Activated CD4-positive, alpha-beta T cell treated with anti-CD3 and anti-CD28 coated beads for 36 hours (primary cell): ENCODE measurements around the gene MXRA7. TPM values are rescaled to one million over a fixed set of nuclear protein-coding genes. Genes with fewer than 3 reads are reported as not detected.
"Not testable (repeated sequence)": the region's sequence is repeated elsewhere in the genome, so short reads cannot be mapped to it uniquely, and the experiment has no call there.

Experiments
- ATAC-seq: fragments of 200-7000 bp; cut with Tn5 transposase; one replicate; pipeline ENCODE4 v1.10.0; 2021; ENCODE audit warnings: mild to moderate bottlenecking, moderate library complexity
- CTCF ChIA-PET: fragments of 350-600 bp; sonication (Branson Sonifier 250); formaldehyde crosslinking; loops from one replicate; lab custom pipeline; 2021; ENCODE audit warnings: antibody characterized with exemption; lab: Charles Lee
- POLR2A ChIA-PET: fragments of 350-600 bp; sonication (Branson Sonifier 250); formaldehyde crosslinking; loops from one replicate; lab custom pipeline; 2021; ENCODE audit warnings: antibody characterized with exemption, inconsistent platforms; lab: Charles Lee
- DNase-seq: peaks from one replicate; pipeline ENCODE4 v3.0.0-alpha.2; 2020
- H3K27ac Mint-ChIP-seq: one replicate; pipeline ENCODE4 v1.8.0; 2021; ENCODE audit warnings: mixed read lengths
- H3K27me3 Mint-ChIP-seq: one replicate; pipeline ENCODE4 v1.8.0; 2021; ENCODE audit warnings: mixed read lengths
- H3K36me3 Mint-ChIP-seq: one replicate; pipeline ENCODE4 v1.8.0; 2021; ENCODE audit warnings: low read depth, mixed read lengths
- H3K4me1 Mint-ChIP-seq: one replicate; pipeline ENCODE4 v1.8.0; 2021; ENCODE audit warnings: mixed read lengths
- H3K4me3 Mint-ChIP-seq: one replicate; pipeline ENCODE4 v1.8.0; 2021; ENCODE audit warnings: mild to moderate bottlenecking, moderate library complexity, mixed read lengths
- H3K9me3 Mint-ChIP-seq: one replicate; pipeline ENCODE4 v1.8.0; 2021; ENCODE audit warnings: low read depth, mixed read lengths
- intact Hi-C, 2 experiments: fragments of 100-400 bp; cut with DNase I in 1 of 2; cut with micrococcal nuclease in 1 of 2; formaldehyde crosslinking; loops; one replicate each; pipeline versions ENCODE4 v1.14.2 to v1.15.1; 2022 to 2024; cut with DNase I, micrococcal nuclease
- total RNA-seq, 2 experiments: library from RNA; stranded (reverse); gene quantifications; one replicate each; pipeline ENCODE4 v1.2.3, GENCODE V29; 2021

MXRA7 gene
- total RNA-seq, 2 experiments from 2014 or later = 18.4 to 20.2 TPM

DNA sequence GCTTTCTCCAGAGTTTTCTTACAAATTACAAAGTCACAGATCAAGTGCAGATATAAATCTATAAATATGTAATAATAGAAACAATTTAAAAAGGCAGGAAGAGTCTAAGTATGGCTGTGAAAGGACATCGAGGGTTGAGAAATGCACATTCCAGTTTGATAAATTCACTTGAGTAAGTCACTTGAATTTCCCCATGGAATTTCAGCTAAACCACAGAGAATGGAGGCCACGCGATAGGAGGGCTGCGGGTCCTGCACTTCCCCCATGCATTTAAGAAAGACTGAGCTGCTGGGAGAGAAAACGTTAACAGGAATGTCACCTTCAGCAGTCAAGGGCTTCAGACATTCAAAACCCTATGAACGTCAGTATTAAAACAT lies 6.1 kb upstream of the MXRA7 start:
- H3K4me3 Mint-ChIP-seq = no peak overlapping the region
- intact Hi-C loops = loop anchor here (1.0 to 10.0 kb wide), 3 partner anchors 9 to 192 kb away; partner anchors contain the start of genes JMJD6 (in 2 of the 2) and METTL23 (in 2 of the 2)

DNA sequence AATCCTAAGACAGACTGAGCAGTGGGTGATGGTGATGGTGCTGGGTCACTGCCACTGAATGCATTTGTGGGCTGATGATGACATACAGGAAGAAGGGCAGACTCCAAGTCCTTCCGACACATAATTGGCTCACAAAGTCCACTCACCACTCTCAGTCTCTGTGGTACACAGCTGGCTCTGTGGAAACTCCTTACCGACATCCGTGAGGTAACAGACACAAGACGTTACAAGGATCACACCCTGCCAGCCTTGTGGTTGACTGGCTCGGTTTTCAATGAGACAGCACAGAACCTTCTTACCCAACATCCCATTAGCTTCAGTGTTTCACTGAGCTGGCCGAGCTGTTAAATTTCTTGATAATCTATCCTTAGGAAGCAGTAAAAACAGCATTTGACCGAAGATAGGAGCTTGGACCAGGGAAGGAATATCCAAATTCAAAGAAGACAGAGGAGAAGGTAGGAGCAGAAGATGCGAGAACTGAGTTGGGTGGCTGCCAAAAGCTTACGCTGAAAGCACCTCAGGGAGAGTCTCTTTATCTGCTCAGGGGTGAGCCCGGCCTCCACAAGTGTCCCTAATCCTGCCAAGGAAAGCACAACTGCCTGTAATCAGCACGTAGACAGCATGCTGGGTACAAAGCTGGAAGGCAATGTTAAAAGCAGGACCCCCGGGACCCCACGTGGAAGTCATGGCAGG lies 5.5 kb upstream of the MXRA7 start:
- peaks cover 59% of the 10 kb centered on the region for H3K36me3 Mint-ChIP-seq
- H3K4me1 Mint-ChIP-seq = peaks cover 40% of the 10 kb centered on the region
- intact Hi-C loops = loop anchor here (1.0 to 10.0 kb wide), 3 partner anchors 10 to 191 kb away; partner anchors contain the start of genes JMJD6 (in 2 of the 2) and METTL23 (in 2 of the 2)
- peak overlapping the region; percentile 9 for H3K4me3 Mint-ChIP-seq
- peak; percentile 76 for DNase-seq
- H3K27ac Mint-ChIP-seq = peak overlapping the region; percentile 81
- POLR2A ChIA-PET = interaction anchor here (0.6 to 1.3 kb wide), 2 partner anchors 10 to 37 kb away, joined by 4 to 6 read pairs; partner anchors contain the start of genes JMJD6 and METTL23
- CTCF ChIA-PET = interaction anchor here (0.7 to 1.8 kb wide), 7 partner anchors 10 to 269 kb away, joined by 3 to 7 read pairs (median 4); partner anchors contain the start of genes JMJD6 and METTL23
- H3K27me3 Mint-ChIP-seq = no peaks in the 10 kb centered on the region
- peak; percentile 84 for ATAC-seq
- H3K9me3 Mint-ChIP-seq = no peaks in the 10 kb centered on the region

More for the DNA sequence above, 6.1 kb upstream of the MXRA7 start:
- DNase-seq = no peak
- POLR2A ChIA-PET = interaction anchor here (0.6 to 1.3 kb wide), 3 partner anchors 9 to 193 kb away, joined by 3 to 6 read pairs (median 3); partner anchors contain the start of genes JMJD6 and METTL23
- no peak for ATAC-seq
- CTCF ChIA-PET = interaction anchor here (0.9 to 1.8 kb wide), 7 partner anchors 10 to 194 kb away, joined by 3 to 7 read pairs (median 4); partner anchors contain the start of genes JMJD6 and METTL23
- H3K36me3 Mint-ChIP-seq = peaks cover 64% of the 10 kb centered on the region
- peak overlapping the region; percentile 81 for H3K27ac Mint-ChIP-seq
- no peaks in the 10 kb centered on the region for H3K9me3 Mint-ChIP-seq
- peaks cover 42% of the 10 kb centered on the region for H3K4me1 Mint-ChIP-seq
- no peaks in the 10 kb centered on the region for H3K27me3 Mint-ChIP-seq

DNA sequence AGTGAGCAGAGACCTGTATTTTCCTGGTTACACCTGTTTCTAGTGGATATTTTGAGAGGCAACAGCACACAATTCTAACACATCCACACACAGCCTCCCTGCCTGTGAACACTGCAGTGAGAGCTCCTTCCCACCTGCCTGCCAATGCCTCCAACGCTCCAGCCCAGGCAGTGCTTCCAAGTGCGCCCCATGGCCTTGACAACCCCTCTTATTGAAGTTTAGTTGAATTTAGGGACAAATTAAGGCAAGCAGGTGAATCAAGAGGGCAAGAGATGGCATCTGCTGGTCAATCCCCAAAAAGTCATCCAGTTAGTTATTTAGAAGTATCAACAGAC lies 4.7 kb upstream of the MXRA7 start:
- H3K27me3 Mint-ChIP-seq = no peaks in the 10 kb centered on the region
- peaks cover 39% of the 10 kb centered on the region for H3K4me1 Mint-ChIP-seq
- DNase-seq = no peak
- no peak for ATAC-seq
- H3K4me3 Mint-ChIP-seq = no peak overlapping the region
- peak overlapping the region; percentile 81 for H3K27ac Mint-ChIP-seq
- no peaks in the 10 kb centered on the region for H3K9me3 Mint-ChIP-seq
- CTCF ChIA-PET = interaction anchor here (1.0 to 4.8 kb wide), 5 partner anchors 9 to 192 kb away, joined by 3 to 22 read pairs (median 6); partner anchors contain the start of genes JMJD6 and METTL23
- POLR2A ChIA-PET = interaction anchor here (1.3 kb wide), 1 partner anchor 11 kb away, joined by 6 read pairs; the partner anchor contains the start of genes JMJD6 and METTL23
- peaks cover 51% of the 10 kb centered on the region for H3K36me3 Mint-ChIP-seq
- intact Hi-C loops = loop anchor here (2.0 to 10.0 kb wide), 2 partner anchors 191 to 193 kb away; no protein-coding TSS in a partner anchor

DNA sequence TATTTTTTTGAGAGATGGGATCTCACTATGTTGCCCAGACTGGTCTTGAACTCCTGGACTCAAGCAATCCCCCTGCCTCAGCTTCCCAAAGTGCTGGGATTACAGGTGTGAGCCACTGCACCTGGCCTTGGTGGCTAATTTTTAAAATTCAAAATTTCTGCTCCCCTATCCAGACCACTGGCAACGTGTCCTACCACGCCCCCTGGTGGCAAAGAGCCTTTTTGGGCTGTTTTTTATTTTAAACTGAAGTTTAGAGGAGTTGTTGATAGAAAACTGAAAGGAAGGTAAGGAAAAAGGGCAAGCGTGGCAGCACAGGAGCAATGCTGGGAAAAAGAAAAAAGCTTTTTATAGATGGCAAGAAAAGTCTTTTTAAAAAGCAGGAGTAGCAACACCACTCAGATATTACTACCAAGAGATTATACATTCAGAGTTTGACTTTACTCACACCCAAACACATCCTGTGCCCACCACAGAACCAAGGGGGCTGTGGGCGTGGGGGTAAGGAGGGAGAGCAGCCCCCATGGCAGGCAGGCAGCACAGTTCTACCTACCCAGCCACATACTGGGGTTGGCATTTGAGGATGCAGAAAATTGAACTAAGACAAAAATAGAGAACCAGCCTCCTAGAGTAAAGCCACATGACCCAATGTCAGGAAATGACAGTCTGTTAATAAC lies 4.2 kb upstream of the MXRA7 start:
- POLR2A ChIA-PET = no interaction called here
- H3K4me3 Mint-ChIP-seq = no peak overlapping the region
- H3K9me3 Mint-ChIP-seq = no peaks in the 10 kb centered on the region
- H3K4me1 Mint-ChIP-seq = peaks cover 38% of the 10 kb centered on the region
- peak overlapping the region; percentile 68 for H3K27ac Mint-ChIP-seq
- DNase-seq (peak; percentile 87), ATAC-seq (no peak)
- CTCF ChIA-PET = interaction anchor here (0.6 to 4.8 kb wide), 10 partner anchors 9 to 1383 kb away, joined by 3 to 22 read pairs (median 4); partner anchors contain the start of genes JMJD6 and METTL23
- H3K36me3 Mint-ChIP-seq = peaks cover 46% of the 10 kb centered on the region
- no peaks in the 10 kb centered on the region for H3K27me3 Mint-ChIP-seq
- intact Hi-C loops = loop anchor here (2.0 to 10.0 kb wide), 4 partner anchors 158 to 333 kb away; partner anchors contain the start of gene SPHK1 (in 1 of the 2)

DNA sequence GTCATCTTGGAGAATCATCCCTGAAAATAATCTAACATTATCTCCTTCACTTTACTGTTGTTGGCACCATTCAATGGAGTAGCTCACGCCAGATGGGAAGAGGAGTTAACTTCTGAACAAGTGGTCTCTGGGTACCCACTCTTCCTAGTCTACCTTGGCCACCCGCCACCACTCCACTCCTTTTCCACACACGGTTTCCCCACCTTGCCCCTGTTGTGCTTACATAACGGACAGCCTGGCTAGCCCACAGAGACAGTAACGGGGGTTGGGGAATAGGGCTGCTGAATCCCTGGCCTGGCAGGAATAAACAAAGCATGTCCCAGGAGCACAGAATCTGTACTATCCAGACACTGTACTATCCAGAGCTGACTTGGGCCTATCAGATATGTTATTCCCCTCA lies 3.6 kb upstream of the MXRA7 start:
- ATAC-seq (no peak), DNase-seq (no peak)
- POLR2A ChIA-PET = interaction anchor here (1.7 to 1.8 kb wide), 2 partner anchors 12 to 18 kb away, joined by 3 to 5 read pairs; partner anchors contain the start of genes JMJD6 and METTL23
- peaks cover 43% of the 10 kb centered on the region for H3K4me1 Mint-ChIP-seq
- no peak overlapping the region for H3K4me3 Mint-ChIP-seq
- intact Hi-C loops = loop anchor here (2.0 to 10.0 kb wide), 4 partner anchors 157 to 332 kb away; partner anchors contain the start of gene SPHK1 (in 1 of the 2)
- no peak overlapping the region for H3K27ac Mint-ChIP-seq
- CTCF ChIA-PET = interaction anchor here (0.6 to 4.8 kb wide), 20 partner anchors 9 to 1382 kb away, joined by 3 to 22 read pairs (median 4); partner anchors contain the start of genes JMJD6, METTL23 and MFSD11
- H3K27me3 Mint-ChIP-seq = no peaks in the 10 kb centered on the region
- peaks cover 40% of the 10 kb centered on the region for H3K36me3 Mint-ChIP-seq
- H3K9me3 Mint-ChIP-seq = no peaks in the 10 kb centered on the region

DNA sequence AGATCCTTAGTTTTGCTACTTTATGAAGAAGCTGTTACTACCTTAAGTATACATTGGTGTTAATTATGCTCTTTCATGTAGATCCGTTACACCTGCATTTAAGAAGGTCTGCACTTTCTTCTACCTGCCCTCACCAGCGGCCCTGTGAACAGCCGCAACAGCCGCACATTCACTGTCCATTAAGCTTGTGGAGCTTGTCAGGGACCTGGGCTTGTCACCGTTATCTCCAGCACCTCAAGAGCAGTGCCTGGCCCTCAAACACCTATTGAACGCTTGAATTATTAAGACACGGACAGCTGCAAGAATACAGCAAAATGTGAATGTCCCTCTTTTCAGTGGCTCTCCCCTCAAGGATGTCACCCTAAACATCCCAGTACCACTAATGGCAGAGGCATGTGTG lies 3.0 kb upstream of the MXRA7 start:
- Mint-ChIP-seq H3K27ac (no peak overlapping the region), H3K27me3 (no peaks in the 10 kb centered on the region), H3K4me1 (peaks cover 44% of the 10 kb centered on the region), H3K4me3 (no peak overlapping the region), H3K9me3 (no peaks in the 10 kb centered on the region), H3K36me3 (peaks cover 35% of the 10 kb centered on the region)
- ChIA-PET CTCF (interaction anchor here (0.6 to 4.8 kb wide), 25 partner anchors 8 to 374 kb away, joined by 3 to 22 read pairs (median 4); partner anchors contain the start of genes JMJD6, METTL23 and MFSD11), POLR2A (interaction anchor here (1.3 to 1.8 kb wide), 3 partner anchors 11 to 19 kb away, joined by 3 to 8 read pairs (median 5); partner anchors contain the start of genes JMJD6 and METTL23)
- DNase-seq (no peak), ATAC-seq (no peak)
- intact Hi-C loops = loop anchor here (2.0 to 10.0 kb wide), 4 partner anchors 156 to 331 kb away; partner anchors contain the start of gene SPHK1 (in 1 of the 2)

DNA sequence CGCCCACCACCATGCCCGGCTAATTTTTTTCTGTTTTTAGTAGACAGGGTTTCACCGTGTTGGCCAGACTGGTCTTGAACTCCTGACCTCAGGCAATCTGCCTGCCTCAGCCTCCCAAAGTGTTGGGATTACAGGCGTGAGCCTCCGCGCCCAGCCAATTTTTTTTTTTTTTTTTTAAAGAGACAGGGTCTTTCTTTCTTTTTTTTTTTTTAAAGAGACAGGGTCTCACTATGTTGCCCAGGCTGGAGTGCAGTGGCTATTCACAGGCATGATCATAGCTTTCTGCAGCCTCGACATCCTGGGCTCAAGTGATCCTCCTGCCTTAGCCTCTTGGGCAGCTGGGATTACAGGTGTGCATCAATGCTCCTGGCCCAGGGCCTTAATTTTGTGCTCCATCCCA lies 1.6 kb upstream of the MXRA7 start:
- ChIA-PET CTCF (interaction anchor here (0.6 to 4.8 kb wide), 10 partner anchors 12 to 679 kb away, joined by 3 to 22 read pairs (median 6); partner anchors contain the start of genes JMJD6 and METTL23), POLR2A (interaction anchor here (0.7 to 1.8 kb wide), 3 partner anchors 12 to 24 kb away, joined by 3 to 8 read pairs (median 3); partner anchors contain the start of genes JMJD6 and METTL23)
- H3K27ac Mint-ChIP-seq, H3K9me3 Mint-ChIP-seq, DNase-seq, H3K4me3 Mint-ChIP-seq, H3K27me3 Mint-ChIP-seq, ATAC-seq: not testable (repeated sequence)
- intact Hi-C loops = loop anchor here (5.0 to 10.0 kb wide), 3 partner anchors 155 to 330 kb away; partner anchors contain the start of gene SPHK1 (in 1 of the 2)
- peaks cover 44% of the 10 kb centered on the region for H3K4me1 Mint-ChIP-seq
- peaks cover 25% of the 10 kb centered on the region for H3K36me3 Mint-ChIP-seq

DNA sequence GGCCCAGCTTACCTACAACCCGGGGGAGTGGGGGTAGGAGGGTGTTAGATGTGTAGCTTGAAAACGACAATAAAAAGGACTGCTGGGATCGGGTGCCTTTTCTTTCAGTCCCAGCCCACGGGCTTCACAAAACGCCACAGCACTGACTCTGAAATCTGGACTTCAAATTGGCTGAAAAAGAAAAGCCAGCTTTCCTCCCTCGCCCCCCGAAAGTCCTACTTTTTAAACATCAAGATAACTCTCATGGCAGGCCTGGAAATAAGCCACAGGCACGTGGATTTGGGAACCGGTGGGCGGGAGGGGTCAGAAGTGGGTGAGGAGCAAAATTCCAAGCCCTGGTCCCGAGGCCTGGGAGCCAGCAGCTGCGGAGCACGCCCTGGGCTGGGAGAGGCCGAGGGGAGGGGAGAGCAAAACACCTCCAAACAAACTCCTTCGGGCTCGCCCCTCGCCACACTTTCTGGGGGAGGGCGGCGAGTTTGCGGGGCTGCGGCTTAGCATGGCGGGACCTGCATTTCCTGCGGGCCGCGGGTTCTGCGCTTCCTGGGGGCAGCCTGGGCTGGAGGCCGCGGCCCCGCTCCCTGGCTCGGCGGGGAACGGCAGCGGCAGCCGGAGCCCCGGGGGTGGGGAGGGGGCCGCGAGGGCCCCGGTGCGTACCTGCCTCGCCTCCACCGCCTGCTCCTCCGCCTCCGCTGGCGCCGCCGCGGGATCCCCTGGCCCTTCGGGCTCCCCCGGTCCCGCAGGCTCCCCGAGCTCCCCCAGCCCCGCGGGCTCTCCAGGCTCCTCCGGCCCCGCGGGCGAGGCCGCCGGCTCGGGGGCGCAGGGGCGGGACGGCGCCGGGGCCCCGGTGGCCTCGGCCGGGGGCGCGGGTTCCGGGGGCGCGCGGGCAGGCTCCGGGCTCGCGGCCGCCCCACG lies 558 bp downstream of the MXRA7 start:
- ATAC-seq = peak; percentile 24
- ChIA-PET POLR2A (interaction anchor here (0.6 kb wide), 1 partner anchor 9 kb away, joined by 3 read pairs; no protein-coding TSS in a partner anchor), CTCF (interaction anchor here (0.9 to 1.2 kb wide), 2 partner anchors 7 to 154 kb away, joined by 3 to 4 read pairs; no protein-coding TSS in a partner anchor)
- not testable (repeated sequence) for H3K27ac Mint-ChIP-seq, H3K27me3 Mint-ChIP-seq, DNase-seq, H3K9me3 Mint-ChIP-seq
- Mint-ChIP-seq H3K36me3 (peaks cover 11% of the 10 kb centered on the region), H3K4me1 (peaks cover 29% of the 10 kb centered on the region), H3K4me3 (peak overlapping the region; percentile 66)
- intact Hi-C loops = loop anchor here (2.0 to 10.0 kb wide), 4 partner anchors 39 to 328 kb away; partner anchors contain the start of gene SPHK1 (in 1 of the 2)

DNA sequence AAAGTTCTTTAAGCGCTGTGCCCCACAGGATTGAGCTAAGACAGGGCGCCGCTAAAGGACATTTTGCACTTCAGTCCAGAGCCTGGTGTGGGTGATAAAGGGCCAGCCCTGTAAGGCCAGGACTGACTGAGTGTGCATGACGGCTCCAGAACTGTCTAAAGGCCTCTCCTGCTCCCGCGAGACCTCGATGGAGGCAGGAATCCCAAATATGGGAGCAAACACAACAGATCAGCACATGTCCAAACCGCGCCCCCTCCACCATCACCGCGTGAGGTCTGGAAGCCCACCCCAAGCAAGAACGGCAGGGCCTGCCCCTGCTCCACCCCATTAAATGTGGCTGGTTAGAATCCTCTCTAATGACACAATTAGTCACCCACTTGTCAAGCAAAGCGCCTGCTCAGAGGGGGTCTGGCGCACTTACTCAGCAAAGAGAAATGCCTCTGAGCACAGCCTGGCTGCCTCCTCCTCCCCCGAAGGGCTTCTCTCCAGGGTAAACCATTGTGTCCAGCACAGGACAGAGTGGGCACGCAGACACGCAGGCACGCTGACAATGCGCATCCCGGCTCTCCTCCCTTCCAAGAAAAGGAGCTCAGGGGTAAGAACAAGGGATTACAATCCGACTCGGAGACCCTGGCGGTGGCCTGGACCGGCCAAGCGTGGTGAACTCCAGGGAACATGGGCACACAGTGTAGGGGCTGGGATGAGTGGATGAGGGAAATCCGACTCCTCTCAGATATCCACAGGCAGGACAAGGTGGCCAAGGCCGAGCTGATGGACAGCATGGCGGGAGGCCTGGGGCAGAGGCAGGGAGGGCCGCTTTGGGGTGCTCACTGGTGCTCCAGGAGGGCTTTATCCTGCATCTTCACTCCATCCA lies 1.5 kb downstream of the MXRA7 start:
- CTCF ChIA-PET = interaction anchor here (0.8 to 1.4 kb wide), 3 partner anchors 8 to 165 kb away, joined by 3 to 4 read pairs (median 4); no protein-coding TSS in a partner anchor
- H3K4me1 Mint-ChIP-seq = peaks cover 24% of the 10 kb centered on the region

More for the DNA sequence above, 1.5 kb downstream of the MXRA7 start:
- ATAC-seq = no peak
- Mint-ChIP-seq H3K9me3 (no peaks in the 10 kb centered on the region), H3K27me3 (no peaks in the 10 kb centered on the region), H3K36me3 (peaks cover 8% of the 10 kb centered on the region), H3K27ac (no peak overlapping the region), H3K4me3 (peak overlapping the region; percentile 66)
- POLR2A ChIA-PET = interaction anchor here (0.6 kb wide), 1 partner anchor 723 kb away, joined by 4 read pairs; no protein-coding TSS in a partner anchor
- intact Hi-C loops = no loop called here
- DNase-seq = no peak
